GM10266 (cell line): ENCODE data around the gene ACKR3.

Experiments used
- DNase-seq: peaks from one replicate; pipeline ENCODE4 v3.0.0; 2012; ENCODE audit errors: extremely low spot score
- TF ChIP-seq, protein P1 (sequence below): IDR thresholded peaks from 2 replicates; pipeline ENCODE4 v1.5.1; 2012; ENCODE audit warnings: mild to moderate bottlenecking, low read depth; ENCODE audit not compliant: control insufficient read depth, insufficient read depth; ENCODE audit errors: missing control alignments

Gene ACKR3

DNA sequence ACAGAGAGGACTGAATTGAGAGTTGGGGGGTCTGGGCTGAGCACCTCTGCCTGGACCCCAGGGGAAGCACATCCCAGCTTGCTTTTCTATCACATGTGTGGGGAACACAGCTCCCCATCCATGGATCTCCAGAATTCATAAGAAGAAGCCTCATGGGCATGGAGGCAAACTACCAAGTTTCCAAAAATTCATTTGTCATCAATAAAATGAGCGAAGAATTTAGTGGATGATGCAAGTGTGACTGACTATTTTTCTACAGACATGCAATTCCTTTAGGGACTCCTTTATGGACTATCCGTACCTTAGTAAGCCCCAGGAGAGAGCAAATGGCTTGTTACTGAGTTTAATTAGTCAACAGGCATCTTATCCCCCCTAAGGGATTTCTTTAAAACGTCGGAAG lies 33.1 kb downstream of the ACKR3 start:
- DNase-seq = no peak
- TF ChIP-seq, protein P1, sequence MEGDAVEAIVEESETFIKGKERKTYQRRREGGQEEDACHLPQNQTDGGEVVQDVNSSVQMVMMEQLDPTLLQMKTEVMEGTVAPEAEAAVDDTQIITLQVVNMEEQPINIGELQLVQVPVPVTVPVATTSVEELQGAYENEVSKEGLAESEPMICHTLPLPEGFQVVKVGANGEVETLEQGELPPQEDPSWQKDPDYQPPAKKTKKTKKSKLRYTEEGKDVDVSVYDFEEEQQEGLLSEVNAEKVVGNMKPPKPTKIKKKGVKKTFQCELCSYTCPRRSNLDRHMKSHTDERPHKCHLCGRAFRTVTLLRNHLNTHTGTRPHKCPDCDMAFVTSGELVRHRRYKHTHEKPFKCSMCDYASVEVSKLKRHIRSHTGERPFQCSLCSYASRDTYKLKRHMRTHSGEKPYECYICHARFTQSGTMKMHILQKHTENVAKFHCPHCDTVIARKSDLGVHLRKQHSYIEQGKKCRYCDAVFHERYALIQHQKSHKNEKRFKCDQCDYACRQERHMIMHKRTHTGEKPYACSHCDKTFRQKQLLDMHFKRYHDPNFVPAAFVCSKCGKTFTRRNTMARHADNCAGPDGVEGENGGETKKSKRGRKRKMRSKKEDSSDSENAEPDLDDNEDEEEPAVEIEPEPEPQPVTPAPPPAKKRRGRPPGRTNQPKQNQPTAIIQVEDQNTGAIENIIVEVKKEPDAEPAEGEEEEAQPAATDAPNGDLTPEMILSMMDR = no peak

DNA sequence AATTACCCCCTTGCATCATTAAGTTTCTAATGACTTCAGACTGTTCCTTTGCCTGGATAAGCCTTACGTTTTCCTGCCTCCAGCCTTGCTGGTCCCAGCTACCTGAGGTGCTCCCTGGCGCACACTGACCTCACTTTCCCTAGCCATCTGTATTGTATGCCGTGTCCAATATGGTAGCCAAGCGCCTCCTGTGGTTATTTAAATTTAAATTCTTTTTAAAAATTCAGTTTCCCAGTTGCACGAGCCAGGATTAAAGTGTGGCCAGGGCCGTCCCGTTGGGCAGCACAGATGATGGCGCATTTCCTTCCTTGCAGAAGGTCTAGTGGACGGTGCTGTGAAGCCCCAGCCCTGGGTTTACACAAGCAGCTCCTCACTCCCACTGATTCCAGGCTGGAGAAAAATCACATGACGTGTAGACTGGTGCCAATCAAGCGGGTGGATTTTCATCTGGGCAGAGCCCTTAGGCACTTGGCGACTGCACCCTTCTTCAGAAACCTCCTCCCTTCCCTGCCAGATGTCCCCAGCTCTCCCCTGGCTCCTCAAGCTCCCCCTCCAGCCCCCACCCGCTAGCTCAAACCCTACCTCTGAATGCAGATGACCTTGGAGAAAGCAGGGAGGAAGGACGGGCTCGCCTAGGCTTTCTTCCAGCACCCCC lies 33.9 kb downstream of the ACKR3 start:
- no peak for DNase-seq
- TF ChIP-seq, protein P1 = no peak

DNA sequence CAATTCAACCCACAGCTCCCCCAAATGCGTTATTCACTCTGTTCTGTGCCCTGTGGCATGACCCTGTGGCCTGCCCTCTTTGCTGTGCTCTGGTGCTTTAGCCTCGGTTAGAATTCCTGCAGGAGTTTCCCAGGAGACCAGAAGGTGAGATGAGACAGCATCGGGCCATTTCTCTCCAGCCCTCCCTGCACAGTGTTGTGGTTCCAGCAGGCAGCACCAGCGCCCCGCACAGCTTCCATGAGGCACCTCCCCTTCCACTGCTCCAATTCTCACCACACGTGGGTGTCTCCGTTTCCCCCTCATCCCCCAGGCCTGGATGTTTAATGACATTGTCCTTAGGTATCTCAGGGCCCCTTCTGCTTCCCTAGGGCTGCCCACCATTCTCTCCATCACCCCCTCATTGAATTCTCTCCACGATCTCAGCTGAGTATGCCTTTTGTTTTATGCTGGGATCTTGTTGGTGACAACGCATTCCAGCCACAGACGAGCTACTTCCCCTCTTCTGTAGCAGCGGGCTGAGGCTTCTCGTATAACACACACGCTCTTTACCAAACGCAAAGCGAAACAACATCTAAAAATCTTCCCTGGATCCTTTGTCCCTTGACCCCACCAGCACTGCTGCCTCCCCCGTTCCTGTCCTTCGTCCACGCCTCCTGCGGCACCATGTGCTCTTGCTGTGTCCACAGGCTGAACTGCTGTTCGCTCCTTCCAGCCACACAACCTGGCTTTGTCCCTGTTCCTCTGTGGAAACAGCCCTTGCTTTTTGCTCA lies 35.1 kb downstream of the ACKR3 start:
- DNase-seq = no peak
- TF ChIP-seq, protein P1 = no peak

DNA sequence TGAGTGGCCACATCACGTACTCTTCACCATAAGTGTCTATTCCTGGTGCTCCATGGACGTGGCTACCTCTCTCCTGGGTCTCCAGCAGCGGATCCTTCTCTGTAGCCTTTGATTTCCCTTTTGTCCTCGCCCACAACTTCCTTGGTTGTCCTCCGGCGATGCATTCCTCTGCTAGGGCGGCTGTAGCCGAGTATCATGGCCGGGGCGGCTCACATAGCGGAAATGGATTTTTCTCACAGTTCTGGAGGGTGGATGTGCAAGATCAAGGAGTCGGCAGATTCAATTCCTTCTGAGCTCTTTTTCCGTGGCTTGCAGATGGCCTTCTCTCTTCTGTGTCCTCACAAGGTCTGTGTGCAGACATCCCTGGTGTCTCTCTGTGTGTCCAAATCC lies 35.7 kb downstream of the ACKR3 start:
- DNase-seq = no peak
- TF ChIP-seq, protein P1 = no peak

DNA sequence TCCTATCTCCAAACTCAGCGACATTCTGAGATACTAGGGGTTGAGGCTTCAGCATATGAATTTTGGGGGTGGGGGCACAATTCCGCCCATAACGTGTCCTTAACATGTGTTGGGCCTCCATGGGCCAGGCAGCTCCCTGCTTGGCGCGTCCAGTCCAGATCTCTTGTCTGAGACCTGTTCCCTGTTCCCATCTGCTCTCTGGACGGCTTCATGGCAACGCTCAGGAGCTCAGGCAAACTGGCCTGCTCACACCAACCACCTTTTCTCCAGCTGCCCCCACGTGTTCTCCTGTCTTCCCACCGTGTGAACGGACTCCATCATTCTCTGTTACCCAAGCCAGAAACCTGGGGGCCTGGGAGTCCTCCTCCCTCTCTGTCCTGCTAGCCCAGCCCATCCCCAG lies 36.4 kb downstream of the ACKR3 start:
- no peak for DNase-seq
- TF ChIP-seq, protein P1 = no peak

DNA sequence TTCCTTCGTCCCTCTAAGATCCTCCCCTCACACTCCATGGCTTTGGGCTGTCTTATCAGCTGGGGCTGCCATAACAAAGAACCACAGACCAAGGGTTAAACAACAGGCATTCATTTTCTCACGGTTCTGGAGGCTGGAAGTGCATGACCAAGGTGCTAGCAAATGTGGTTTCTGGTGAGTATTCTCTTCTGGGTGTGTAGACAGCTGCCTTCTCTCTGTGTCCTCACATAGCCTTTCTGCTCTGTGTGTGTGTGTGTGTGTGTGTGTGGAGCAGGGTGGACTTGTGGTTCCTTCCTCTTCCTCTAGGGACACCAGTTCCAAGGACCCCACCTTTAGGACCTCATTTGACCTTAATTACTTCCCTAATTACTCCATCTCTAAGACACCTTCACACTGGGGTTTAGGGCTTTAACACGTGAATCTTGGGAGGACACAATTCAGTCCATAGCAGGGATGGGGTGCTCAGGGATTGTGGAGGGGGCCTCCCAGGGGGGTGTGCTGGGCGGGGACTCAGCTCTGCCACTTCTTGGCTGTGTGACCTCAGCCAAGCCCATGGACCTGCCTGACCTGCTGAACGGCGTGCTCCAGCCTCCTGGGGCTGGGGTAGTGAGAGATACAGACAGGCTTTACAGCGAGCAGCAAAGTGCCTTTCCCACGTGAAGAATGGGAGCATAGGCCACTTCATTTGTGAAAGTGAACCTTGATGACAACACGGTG lies 38.0 kb downstream of the ACKR3 start:
- no peak for DNase-seq

More for the DNA sequence above, 38.0 kb downstream of the ACKR3 start:
- TF ChIP-seq, protein P1 = no peak
